OCI-LY7 (cell line): Measurements from ENCODE around the gene MACIR. TPM values are rescaled to one million over a fixed set of nuclear protein-coding genes. Genes with fewer than 3 reads are reported as not detected.

Experiments used
- BruUV-seq: library from RNA; stranded (reverse); fragments of 400-500 nt; replicated peaks from 2 replicates; lab custom pipeline; 2021; lab: Mats Ljungman, UMichigan
- CTCF ChIA-PET: fragments of 300-600 bp; sonication (Branson Sonifier 250); formaldehyde crosslinking; loops from one replicate; lab custom pipeline; 2022; ENCODE audit warnings: antibody characterized with exemption; ENCODE audit not compliant: unreplicated experiment; lab: Charles Lee
- POLR2A ChIA-PET: fragments of 300-600 bp; sonication (Branson Sonifier 250); formaldehyde crosslinking; loops from one replicate; lab custom pipeline; 2022; ENCODE audit warnings: antibody characterized with exemption; lab: Charles Lee
- DNase-seq: peaks from one replicate; pipeline ENCODE4 v3.0.0-alpha.2; 2015; ENCODE audit warnings: low spot score
- H2AFZ ChIP-seq: fragments of 200-600 bp; sonication (generic), shearing (Covaris generic); 2 replicates; pipeline ENCODE4 v1.6.1; 2014; ENCODE audit warnings: mild to moderate bottlenecking, antibody characterized with exemption, low read length, moderate library complexity
- H3K27ac ChIP-seq: fragments of 200-600 bp; sonication (generic); 2 replicates; pipeline ENCODE4 v1.5.1; 2014; ENCODE audit warnings: mixed run types, low read depth, mild to moderate bottlenecking, moderate library complexity, low read length, inconsistent platforms; ENCODE audit not compliant: poor library complexity, severe bottlenecking
- H3K36me3 ChIP-seq: fragments of 200-600 bp; sonication (generic); 2 replicates; pipeline ENCODE4 v1.6.1; 2014; ENCODE audit warnings: mild to moderate bottlenecking, antibody characterized with exemption, low read length, moderate library complexity, mixed read lengths; ENCODE audit not compliant: insufficient read depth
- H3K4me1 ChIP-seq: fragments of 200-600 bp; sonication (generic); 2 replicates; pipeline ENCODE4 v1.5.1; 2014; ENCODE audit warnings: mild to moderate bottlenecking, low read length; ENCODE audit not compliant: insufficient read depth, poor library complexity, severe bottlenecking
- H3K4me2 ChIP-seq: fragments of 200-600 bp; sonication (generic); 2 replicates; pipeline ENCODE4 v1.6.1; 2014; ENCODE audit warnings: mild to moderate bottlenecking, low read length
- H3K4me3 ChIP-seq: fragments of 200-600 bp; sonication (generic); 2 replicates; pipeline ENCODE4 v1.5.1; 2014; ENCODE audit warnings: mild to moderate bottlenecking, low read depth, low read length; ENCODE audit not compliant: poor library complexity, severe bottlenecking
- H3K79me2 ChIP-seq: fragments of 200-600 bp; sonication (generic); 2 replicates; pipeline ENCODE4 v1.6.1; 2016; ENCODE audit warnings: low read depth, mild to moderate bottlenecking, low read length, moderate library complexity, mixed read lengths; ENCODE audit not compliant: insufficient read depth
- H3K9me2 ChIP-seq: fragments of 200-600 bp; sonication (generic); 2 replicates; pipeline ENCODE4 v1.6.1; 2016; ENCODE audit warnings: mild to moderate bottlenecking, low read length, mixed read lengths; ENCODE audit not compliant: insufficient read depth
- H3K9me3 ChIP-seq: fragments of 200-600 bp; sonication (generic); 2 replicates; pipeline ENCODE4 v1.6.1; 2014; ENCODE audit warnings: mild to moderate bottlenecking, mixed run types, low read length, mixed read lengths
- H4K20me1 ChIP-seq: fragments of 200-600 bp; sonication (generic); 2 replicates; pipeline ENCODE4 v1.6.1; 2014; ENCODE audit warnings: mild to moderate bottlenecking, antibody characterized with exemption, low read length, moderate library complexity, mixed read lengths; ENCODE audit not compliant: insufficient read depth
- EZH2phosphoT487 ChIP-seq: fragments of 200-600 bp; sonication (generic); IDR thresholded peaks from 2 replicates; pipeline ENCODE4 v1.6.1; 2018; ENCODE audit warnings: low read depth, borderline replicate concordance, mild to moderate bottlenecking, mixed run types, antibody characterized with exemption, low read length, moderate library complexity, mixed read lengths
- intact Hi-C: fragments of 100-400 bp; cut with micrococcal nuclease; formaldehyde crosslinking; loops from one replicate; pipeline ENCODE4 v1.10.0; 2022; ENCODE audit not compliant: unreplicated experiment
- total RNA-seq, 2 experiments: library from RNA; depleted of rRNA in 1 of 2; stranded (reverse); fragments of >200 nt in 1 of 2; shearing (Covaris generic) in 1 of 2; gene quantifications; 2 replicates each; pipeline ENCODE4 v1.2.3, GENCODE V29; 2014 to 2022
- TF ChIP-seq, protein P1 (sequence below): fragments of 200-600 bp; sonication (generic); conservative IDR thresholded peaks from 2 replicates; pipeline ENCODE4 v1.5.1; 2014; ENCODE audit warnings: mild to moderate bottlenecking, antibody characterized with exemption, low read length, moderate library complexity, mixed read lengths

MACIR gene
- total RNA-seq, 2 experiments from 2014 or later, result 10.9 to 11.7 TPM

DNA sequence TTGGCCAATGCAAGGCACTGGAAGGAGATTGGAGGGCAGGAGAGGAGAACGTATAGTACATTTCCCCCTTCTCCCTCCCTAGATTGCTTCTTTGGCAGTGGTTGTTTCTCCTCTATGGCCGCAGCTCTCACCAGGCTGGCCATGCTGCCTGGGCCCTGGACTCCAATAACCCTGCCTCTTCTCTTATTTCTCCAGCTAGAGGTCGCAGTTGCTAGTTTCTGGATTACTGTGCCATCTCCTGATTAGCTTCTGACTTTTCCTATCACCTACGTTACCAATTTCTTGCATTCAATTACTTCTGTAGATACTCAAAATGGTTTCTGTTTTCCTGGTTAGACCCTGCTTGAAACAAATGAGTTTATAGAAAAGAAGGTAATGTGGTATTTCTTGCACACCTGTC, 2.4 kb upstream of the MACIR start:
- no peaks in the 10 kb centered on the region for H3K36me3 ChIP-seq
- BruUV-seq, result no TSS peak
- H2AFZ ChIP-seq, result peak overlapping the region; percentile 28; the same call in 1 of the 2 replicates
- no peak for DNase-seq
- H3K4me3 ChIP-seq, result no peak overlapping the region
- CTCF ChIA-PET, result no interaction called here
- no peak overlapping the region for H3K27ac ChIP-seq
- H3K4me2 ChIP-seq, result no peak overlapping the region
- peaks cover 16% of the 10 kb centered on the region for H3K4me1 ChIP-seq
- intact Hi-C loops, result no loop called here
- H3K9me2 ChIP-seq, result no peaks in the 10 kb centered on the region
- POLR2A ChIA-PET, result interaction anchor here (0.5 kb wide), 1 partner anchor 530 kb away, joined by 6 read pairs; no protein-coding TSS in a partner anchor
- TF ChIP-seq EZH2phosphoT487, result no peak
- TF ChIP-seq, protein P1, sequence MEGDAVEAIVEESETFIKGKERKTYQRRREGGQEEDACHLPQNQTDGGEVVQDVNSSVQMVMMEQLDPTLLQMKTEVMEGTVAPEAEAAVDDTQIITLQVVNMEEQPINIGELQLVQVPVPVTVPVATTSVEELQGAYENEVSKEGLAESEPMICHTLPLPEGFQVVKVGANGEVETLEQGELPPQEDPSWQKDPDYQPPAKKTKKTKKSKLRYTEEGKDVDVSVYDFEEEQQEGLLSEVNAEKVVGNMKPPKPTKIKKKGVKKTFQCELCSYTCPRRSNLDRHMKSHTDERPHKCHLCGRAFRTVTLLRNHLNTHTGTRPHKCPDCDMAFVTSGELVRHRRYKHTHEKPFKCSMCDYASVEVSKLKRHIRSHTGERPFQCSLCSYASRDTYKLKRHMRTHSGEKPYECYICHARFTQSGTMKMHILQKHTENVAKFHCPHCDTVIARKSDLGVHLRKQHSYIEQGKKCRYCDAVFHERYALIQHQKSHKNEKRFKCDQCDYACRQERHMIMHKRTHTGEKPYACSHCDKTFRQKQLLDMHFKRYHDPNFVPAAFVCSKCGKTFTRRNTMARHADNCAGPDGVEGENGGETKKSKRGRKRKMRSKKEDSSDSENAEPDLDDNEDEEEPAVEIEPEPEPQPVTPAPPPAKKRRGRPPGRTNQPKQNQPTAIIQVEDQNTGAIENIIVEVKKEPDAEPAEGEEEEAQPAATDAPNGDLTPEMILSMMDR, result peak; percentile 52; the same call in 1 of the 2 replicates
- H3K9me3 ChIP-seq, result no peaks in the 10 kb centered on the region
- H3K79me2 ChIP-seq, result peaks cover 15% of the 10 kb centered on the region; the same call in 1 of the 2 replicates
- H4K20me1 ChIP-seq, result peaks cover 8% of the 10 kb centered on the region

DNA sequence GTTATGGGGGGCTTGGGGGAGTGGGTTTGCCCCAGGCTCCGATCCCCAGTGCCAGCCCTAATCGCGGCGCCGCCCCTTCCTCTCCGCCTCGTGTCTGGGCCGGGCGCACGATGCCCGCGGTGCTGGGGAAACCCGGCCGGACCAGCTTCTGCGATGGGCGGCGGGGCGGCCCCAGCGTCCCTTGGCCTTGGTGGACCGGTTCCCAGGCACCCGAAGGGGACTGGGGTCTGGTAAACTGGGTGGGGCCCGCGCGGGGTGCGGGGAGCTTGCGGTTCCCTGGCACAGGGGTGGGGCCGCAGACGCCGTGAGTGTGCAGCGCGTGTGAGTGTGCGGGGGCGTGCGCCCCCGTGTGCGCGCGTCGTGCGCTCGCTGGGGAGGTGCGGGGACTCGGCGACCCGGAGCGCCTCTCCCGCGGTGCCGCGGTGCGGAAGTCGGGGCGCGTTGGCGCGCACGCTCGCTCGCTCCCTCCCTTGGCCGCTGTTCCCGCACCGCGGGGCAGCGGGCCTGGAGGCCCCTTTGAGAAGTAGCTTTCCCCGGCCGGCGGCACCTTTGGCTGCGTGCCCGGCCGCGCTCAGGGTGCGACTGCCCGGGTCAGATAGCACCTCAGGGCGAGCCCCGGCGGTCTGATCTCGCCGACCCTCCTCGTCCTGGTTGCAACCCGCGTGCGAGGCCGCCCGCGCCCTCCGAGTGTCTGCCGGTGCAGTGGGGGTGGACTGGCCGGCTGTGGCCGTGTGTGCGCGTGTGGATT, 568 bp downstream of the MACIR start:
- BruUV-seq, result no TSS peak
- ChIA-PET POLR2A (interaction anchor here (0.6 to 2.3 kb wide), 7 partner anchors 17 to 546 kb away, joined by 3 to 9 read pairs (median 6); partner anchors contain the start of genes GIN1 and PPIP5K2), CTCF (no interaction called here)
- intact Hi-C loops, result loop anchor here (1.0 kb wide), 1 partner anchor 139 kb away; the partner anchor contains the start of genes GIN1 and PPIP5K2
- Histone ChIP-seq H3K9me3 (no peaks in the 10 kb centered on the region), H2AFZ (peak overlapping the region; percentile 51; the same call in 1 of the 2 replicates), H3K36me3 (no peaks in the 10 kb centered on the region), H3K4me2 (peak overlapping the region; percentile 79), H3K27ac (peak overlapping the region; percentile 62), H3K4me1 (peaks cover 18% of the 10 kb centered on the region), H3K79me2 (peaks cover 44% of the 10 kb centered on the region), H3K9me2 (no peaks in the 10 kb centered on the region), H4K20me1 (peaks cover 16% of the 10 kb centered on the region), H3K4me3 (peak overlapping the region; percentile 81)
- DNase-seq, result peak; percentile 72
- TF ChIP-seq, protein P1, result no peak
- no peak for TF ChIP-seq EZH2phosphoT487
